Left lung (tissue), 10 donors: ENCODE measurements around the gene PCDHB1. TPM values are rescaled to one million over a fixed set of nuclear protein-coding genes. Genes with fewer than 3 reads are reported as not detected.

Experiments
- ATAC-seq: fragments of 200-7000 bp; cut with Tn5 transposase; one replicate; pipeline ENCODE4 v1.9.1; 2020; ENCODE audit warnings: moderate library complexity
- DNase-seq, 4 donors: peaks; one replicate each; pipeline ENCODE4 v3.0.0-alpha.2; 2013 to 2020
- H3K27ac ChIP-seq, 2 donors: fragments of 200-600 bp; sonication (generic) in 1 of 2; one replicate each; pipeline versions ENCODE4 v1.5.0 to v1.8.0; 2020 to 2021
- H3K27me3 ChIP-seq, 2 donors: fragments of 200-600 bp; sonication (generic) in 1 of 2; one replicate each; pipeline versions ENCODE4 v1.5.0 to v1.8.0; 2020 to 2021
- H3K36me3 ChIP-seq, 2 donors: fragments of 200-600 bp; sonication (generic) in 1 of 2; one replicate each; pipeline versions ENCODE4 v1.5.0 to v1.8.0; 2020 to 2021
- H3K4me1 ChIP-seq, 2 donors: fragments of 200-600 bp; one replicate each; pipeline ENCODE4 v1.8.0; 2021
- H3K4me3 ChIP-seq, 2 donors: fragments of 200-600 bp; sonication (generic) in 1 of 2; one replicate each; pipeline versions ENCODE4 v1.5.0 to v1.8.0; 2020 to 2021; ENCODE audit warnings: mild to moderate bottlenecking in 1 of 2
- H3K9me3 ChIP-seq, 2 donors: fragments of 200-600 bp; sonication (generic) in 1 of 2; one replicate each; pipeline versions ENCODE4 v1.5.0 to v1.8.0; 2020 to 2021
- intact Hi-C, 2 donors: fragments of 100-400 bp; cut with DNase I; formaldehyde crosslinking; loops; one replicate each; pipeline versions ENCODE4 v1.11.2 to v1.14.2; 2022
- polyA plus RNA-seq, 6 donors: library from polyadenylated mRNA; unstranded; fragments of 120-200 nt; gene quantifications; one replicate each; pipeline ENCODE4 v1.2.1, GENCODE V29; 2013; ENCODE audit not compliant: insufficient read length in 6 of 6
- total RNA-seq, 2 donors: library from RNA; stranded (reverse); fragmentation: NEBNext Ultra II Directional; extraction: Animal tissue kit (Norgen Biotek cat#: 25700); gene quantifications; one replicate each; pipeline ENCODE4 v1.2.1, GENCODE V29; 2021
- TF ChIP-seq, protein P1 (sequence below), 2 donors: fragments of 200-600 bp; sonication (generic) in 1 of 2; IDR thresholded peaks; one replicate each; pipeline versions ENCODE4 v1.5.0 to v1.8.0; 2021; ENCODE audit warnings: antibody characterized with exemption in 2 of 2
- donor health status: DM: no; HTN: yes; CAD: no.
- donor health status: DM: no; HTN: no; CAD: no.

PCDHB1 gene
- total and polyA plus RNA-seq, 8 donors, result 0.06 to 0.14 (median 0.10) TPM

DNA sequence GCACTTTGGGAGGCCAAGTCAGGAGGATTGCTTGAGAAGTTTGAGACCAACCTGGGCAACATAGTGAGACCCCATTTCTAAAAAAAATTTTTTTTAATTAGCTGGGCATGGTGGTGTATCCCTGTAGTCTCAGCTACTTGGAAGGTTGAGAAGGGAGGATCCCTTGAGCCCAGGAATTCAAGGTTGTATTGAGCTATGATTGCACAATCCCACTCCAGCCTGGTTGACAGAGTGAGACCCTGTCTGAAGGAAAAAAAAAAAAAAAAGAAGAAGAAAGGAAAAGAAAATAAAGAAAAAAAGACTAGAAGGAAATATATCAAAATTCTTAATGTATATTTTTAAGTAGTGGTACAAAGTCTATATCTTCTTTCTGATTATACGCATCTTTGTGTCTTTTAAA, 28.8 kb upstream of the PCDHB1 start:
- TF ChIP-seq, protein P1, sequence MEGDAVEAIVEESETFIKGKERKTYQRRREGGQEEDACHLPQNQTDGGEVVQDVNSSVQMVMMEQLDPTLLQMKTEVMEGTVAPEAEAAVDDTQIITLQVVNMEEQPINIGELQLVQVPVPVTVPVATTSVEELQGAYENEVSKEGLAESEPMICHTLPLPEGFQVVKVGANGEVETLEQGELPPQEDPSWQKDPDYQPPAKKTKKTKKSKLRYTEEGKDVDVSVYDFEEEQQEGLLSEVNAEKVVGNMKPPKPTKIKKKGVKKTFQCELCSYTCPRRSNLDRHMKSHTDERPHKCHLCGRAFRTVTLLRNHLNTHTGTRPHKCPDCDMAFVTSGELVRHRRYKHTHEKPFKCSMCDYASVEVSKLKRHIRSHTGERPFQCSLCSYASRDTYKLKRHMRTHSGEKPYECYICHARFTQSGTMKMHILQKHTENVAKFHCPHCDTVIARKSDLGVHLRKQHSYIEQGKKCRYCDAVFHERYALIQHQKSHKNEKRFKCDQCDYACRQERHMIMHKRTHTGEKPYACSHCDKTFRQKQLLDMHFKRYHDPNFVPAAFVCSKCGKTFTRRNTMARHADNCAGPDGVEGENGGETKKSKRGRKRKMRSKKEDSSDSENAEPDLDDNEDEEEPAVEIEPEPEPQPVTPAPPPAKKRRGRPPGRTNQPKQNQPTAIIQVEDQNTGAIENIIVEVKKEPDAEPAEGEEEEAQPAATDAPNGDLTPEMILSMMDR (IDR thresholded peaks at IDR 0.05), result no peak
- Histone ChIP-seq H3K4me3 (no peak overlapping the region), H3K27ac (no peak overlapping the region), H3K9me3 (peaks cover 0 to 2% of the 10 kb centered on the region in 2 donors), H3K4me1 (no peaks in the 10 kb centered on the region), H3K27me3 (no peaks in the 10 kb centered on the region), H3K36me3 (no peaks in the 10 kb centered on the region)
- intact Hi-C loops, result no loop called here
- ATAC-seq (no peak), DNase-seq (no peak)

DNA sequence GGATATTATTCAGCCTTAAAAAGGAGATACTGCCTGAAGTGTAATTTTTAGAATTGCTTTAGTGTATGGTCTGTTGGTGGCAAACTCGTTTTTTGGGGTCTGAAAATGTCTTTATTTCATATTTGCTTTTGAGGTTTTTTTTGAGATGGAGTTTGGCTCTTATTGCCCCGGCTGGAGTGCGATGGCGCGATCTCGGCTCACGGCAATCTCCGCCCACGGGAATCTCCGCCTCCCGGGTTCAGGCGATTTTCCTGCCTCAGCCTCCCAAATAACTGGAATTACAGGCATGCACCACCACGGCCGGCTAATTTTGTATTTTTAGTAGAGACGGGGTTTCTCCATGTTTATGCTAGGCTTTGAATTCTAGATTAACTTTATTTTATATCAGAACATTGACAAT, 20.2 kb upstream of the PCDHB1 start:
- ATAC-seq (no peak), DNase-seq (no peak)
- Histone ChIP-seq H3K9me3 (no peaks in the 10 kb centered on the region), H3K4me3 (no peak overlapping the region), H3K36me3 (no peaks in the 10 kb centered on the region), H3K4me1 (no peaks in the 10 kb centered on the region), H3K27me3 (no peaks in the 10 kb centered on the region), H3K27ac (no peak overlapping the region)
- TF ChIP-seq, protein P1 (IDR thresholded peaks at IDR 0.05), result no peak
- intact Hi-C loops, result no loop called here

DNA sequence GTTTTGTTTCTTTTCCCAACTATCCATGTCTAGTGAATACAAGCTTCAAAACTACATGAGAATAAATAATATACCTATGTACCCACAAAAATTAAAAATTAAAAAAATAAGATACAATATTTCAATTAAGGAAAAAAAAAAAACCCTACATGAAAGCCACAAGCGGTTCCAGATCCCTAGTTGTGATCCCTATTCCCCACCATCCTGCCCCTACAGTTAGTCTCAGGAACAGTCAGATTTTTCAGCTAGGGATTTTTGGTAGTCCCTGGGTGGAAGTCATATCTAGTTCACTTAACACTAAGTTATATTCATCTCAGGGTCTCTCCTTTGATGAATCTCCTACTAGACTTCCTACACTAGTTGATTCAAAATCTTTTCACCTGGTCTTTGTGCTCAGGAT, 18.5 kb upstream of the PCDHB1 start:
- intact Hi-C loops, result no loop called here
- no peaks in the 10 kb centered on the region for H3K27me3 ChIP-seq

DNA sequence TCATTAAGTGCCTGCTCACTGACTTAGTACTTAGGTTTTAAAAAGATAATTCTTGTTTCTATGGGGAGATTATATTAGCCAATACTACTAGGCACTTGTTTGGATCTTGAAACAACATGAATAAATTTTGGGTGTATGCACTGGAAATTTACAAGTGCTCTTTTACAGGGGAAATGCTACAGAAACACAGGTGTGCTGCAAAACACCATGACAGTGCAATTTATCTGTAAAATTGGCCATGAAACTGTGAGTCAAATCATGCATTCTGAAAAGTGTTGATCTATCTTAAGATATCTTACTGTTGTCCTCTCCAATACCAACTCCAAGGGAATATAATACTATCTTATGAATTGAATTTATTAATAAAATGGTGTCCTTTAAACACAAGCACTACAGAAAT, 12.1 kb upstream of the PCDHB1 start:
- ATAC-seq, result no peak
- H3K36me3 ChIP-seq, result no peaks in the 10 kb centered on the region
- H3K4me3 ChIP-seq, result no peak overlapping the region
- no peaks in the 10 kb centered on the region for H3K27me3 ChIP-seq
- DNase-seq, result no peak
- no peaks in the 10 kb centered on the region for H3K4me1 ChIP-seq
- no peak overlapping the region for H3K27ac ChIP-seq
- H3K9me3 ChIP-seq, result peaks cover 0 to 3% of the 10 kb centered on the region in 2 donors
- TF ChIP-seq, protein P1 (IDR thresholded peaks at IDR 0.05), result no peak
- intact Hi-C loops, result no loop called here

More for the DNA sequence above, 18.5 kb upstream of the PCDHB1 start:
- TF ChIP-seq, protein P1 (IDR thresholded peaks at IDR 0.05), result no peak
- no peak overlapping the region for H3K27ac ChIP-seq
- no peaks in the 10 kb centered on the region for H3K36me3 ChIP-seq
- no peak for DNase-seq
- H3K9me3 ChIP-seq, result no peaks in the 10 kb centered on the region
- H3K4me3 ChIP-seq, result no peak overlapping the region
- no peak for ATAC-seq
- no peaks in the 10 kb centered on the region for H3K4me1 ChIP-seq

DNA sequence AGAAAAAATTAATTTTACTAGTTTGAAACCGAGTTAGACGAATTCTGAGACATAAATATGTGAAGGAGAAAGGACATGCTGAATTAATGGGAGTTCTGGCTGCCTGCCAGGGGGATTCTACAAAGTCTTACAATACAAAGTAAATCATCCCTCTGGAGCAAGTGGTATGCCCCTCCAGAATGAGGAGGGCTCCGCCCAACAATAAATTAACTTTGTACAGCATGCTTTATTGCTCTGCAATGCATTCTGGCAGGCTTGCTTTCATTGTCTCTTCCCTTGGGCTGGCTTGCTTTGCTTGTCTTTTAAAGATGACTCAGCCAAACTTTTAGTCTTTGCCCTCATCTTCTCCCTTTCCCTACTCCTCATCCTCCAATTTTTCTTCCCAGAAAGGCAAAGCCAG, 11.7 kb upstream of the PCDHB1 start:
- DNase-seq (no peak), ATAC-seq (no peak)
- Histone ChIP-seq H3K9me3 (peaks cover 0 to 3% of the 10 kb centered on the region in 2 donors), H3K4me3 (no peak overlapping the region), H3K27ac (no peak overlapping the region), H3K4me1 (no peaks in the 10 kb centered on the region), H3K36me3 (no peaks in the 10 kb centered on the region), H3K27me3 (no peaks in the 10 kb centered on the region)
- TF ChIP-seq, protein P1 (IDR thresholded peaks at IDR 0.05), result no peak
- intact Hi-C loops, result no loop called here
